SK-N-MC (cell line): ENCODE measurements around the gene FAM151A.

Experiments used
- EZH2 ChIP-seq: fragments of 200-600 bp; sonication (generic); IDR thresholded peaks from one replicate; pipeline ENCODE4 v1.6.1; 2017; ENCODE audit warnings: antibody characterized with exemption
- FOXP2 ChIP-seq: optimal IDR thresholded peaks from 2 replicates; pipeline ENCODE3; 2011; ENCODE audit warnings: mild to moderate bottlenecking, moderate library complexity; ENCODE audit not compliant: insufficient read depth; ENCODE audit errors: extremely low read length, control extremely low read depth
- POLR2AphosphoS5 ChIP-seq: IDR thresholded peaks from 2 replicates; pipeline ENCODE4 v1.6.1; 2012; ENCODE audit warnings: mild to moderate bottlenecking, low read depth, low read length, borderline replicate concordance

GRCh38 chr1:54579337-54579781 lies 44.0 kb downstream of the FAM151A start:
- TF ChIP-seq EZH2 (no peak), POLR2AphosphoS5 (no peak), FOXP2 (no peak)
